T-helper 1 cell treated with Interleukin-12 subunit alpha and Interleukin-12 subunit beta and Interleukin-4 antibody, amounts not matched to agents 30 μg/mL and 1 μg/mL, for 36 hours (primary cell): Measurements from ENCODE around the gene MED10.

ENCODE experiments used
- H3K27ac Mint-ChIP-seq: one replicate; pipeline ENCODE4 v1.8.0; 2021; ENCODE audit warnings: mild to moderate bottlenecking, mixed read lengths
- H3K27me3 Mint-ChIP-seq: one replicate; pipeline ENCODE4 v1.8.0; 2021; ENCODE audit warnings: low read depth, mixed read lengths
- H3K36me3 Mint-ChIP-seq: one replicate; pipeline ENCODE4 v1.8.0; 2021; ENCODE audit warnings: low read depth, mixed read lengths
- H3K4me1 Mint-ChIP-seq: one replicate; pipeline ENCODE4 v1.8.0; 2021; ENCODE audit warnings: low read depth, mixed read lengths
- H3K4me3 Mint-ChIP-seq: one replicate; pipeline ENCODE4 v1.8.0; 2021; ENCODE audit warnings: mild to moderate bottlenecking, moderate library complexity, mixed read lengths
- H3K9me3 Mint-ChIP-seq: one replicate; pipeline ENCODE4 v1.8.0; 2021; ENCODE audit warnings: mixed read lengths

Gene MED10

DNA sequence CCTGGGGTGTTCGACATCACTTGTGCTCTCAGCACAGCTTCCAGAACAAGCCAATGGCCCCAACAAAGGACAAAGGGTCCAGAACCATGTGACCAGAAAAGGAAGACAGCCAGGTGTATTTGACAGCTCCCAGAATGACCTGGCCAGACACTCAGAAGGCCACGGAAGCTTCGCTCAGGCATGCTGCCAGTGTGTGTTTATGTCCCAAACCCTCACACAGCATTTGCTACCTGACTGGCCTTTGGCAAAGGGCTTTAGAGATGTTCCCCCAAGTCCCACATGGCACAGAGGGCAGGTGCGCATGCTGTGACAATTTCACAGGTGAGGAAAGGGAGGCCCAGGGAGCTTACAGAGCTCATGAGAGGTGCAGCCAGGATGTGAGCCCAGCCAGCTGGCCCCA lies 39.5 kb downstream of the MED10 start:
- Mint-ChIP-seq H3K4me3 (no peak overlapping the region), H3K4me1 (no peaks in the 10 kb centered on the region), H3K27ac (no peak overlapping the region), H3K9me3 (no peaks in the 10 kb centered on the region), H3K27me3 (no peaks in the 10 kb centered on the region), H3K36me3 (no peaks in the 10 kb centered on the region)

DNA sequence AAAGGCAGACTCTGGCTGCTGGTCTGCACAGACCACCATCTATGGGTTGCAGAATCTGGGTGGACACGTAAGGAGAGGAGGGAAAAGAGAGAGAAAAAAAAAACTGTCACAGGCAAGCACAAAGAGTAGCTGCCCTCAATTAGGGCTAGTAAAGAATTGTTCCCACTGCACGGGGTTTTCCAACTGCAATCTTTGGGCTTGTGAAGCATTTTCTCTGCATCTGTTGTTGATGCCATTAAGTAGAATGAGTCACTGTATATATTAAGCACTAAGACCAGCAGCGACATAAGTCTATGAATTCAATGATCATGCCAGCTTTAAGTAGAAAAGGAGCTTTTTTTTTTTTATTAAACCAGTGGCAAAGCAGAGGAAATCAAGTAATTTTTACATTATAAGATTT lies 40.2 kb downstream of the MED10 start:
- no peaks in the 10 kb centered on the region for H3K36me3 Mint-ChIP-seq
- H3K4me1 Mint-ChIP-seq, result no peaks in the 10 kb centered on the region
- H3K4me3 Mint-ChIP-seq, result no peak overlapping the region
- no peak overlapping the region for H3K27ac Mint-ChIP-seq
- no peaks in the 10 kb centered on the region for H3K27me3 Mint-ChIP-seq
- H3K9me3 Mint-ChIP-seq, result no peaks in the 10 kb centered on the region

DNA sequence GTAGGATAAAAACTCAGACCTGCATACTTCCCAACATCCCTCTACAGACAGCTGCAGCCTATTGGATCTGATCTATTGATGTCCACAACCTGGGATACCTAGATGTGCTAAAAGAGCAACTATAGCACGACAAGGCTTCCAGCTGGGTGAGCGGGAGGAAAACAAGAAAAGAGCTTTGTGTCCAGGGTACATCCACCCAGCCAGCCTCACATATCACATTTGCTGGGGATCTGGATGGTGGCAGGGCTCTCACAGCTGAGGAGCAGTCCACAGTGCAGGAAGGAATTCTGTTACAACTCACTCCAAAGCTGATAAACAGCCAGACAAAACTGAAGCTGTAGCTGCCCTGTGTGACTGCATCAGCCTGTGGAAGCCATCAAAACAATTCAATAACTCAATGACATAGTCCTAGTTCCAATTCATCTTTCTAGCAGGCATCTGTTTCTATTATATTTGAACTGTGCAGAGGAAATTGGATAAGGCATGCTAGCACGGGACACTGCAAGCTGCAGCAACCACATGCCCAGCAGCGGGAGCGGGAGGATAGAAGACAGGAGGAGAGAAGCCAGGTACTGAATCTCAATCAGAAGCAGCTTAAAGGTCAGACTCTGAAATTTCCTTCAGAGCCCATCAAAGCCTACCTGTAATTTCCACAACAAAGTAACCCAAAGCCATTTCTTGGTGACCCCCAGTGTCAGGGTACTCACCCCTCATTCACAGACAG lies 45.0 kb downstream of the MED10 start:
- no peak overlapping the region for H3K4me3 Mint-ChIP-seq
- H3K27me3 Mint-ChIP-seq, result no peaks in the 10 kb centered on the region
- H3K36me3 Mint-ChIP-seq, result no peaks in the 10 kb centered on the region
- H3K4me1 Mint-ChIP-seq, result no peaks in the 10 kb centered on the region
- no peak overlapping the region for H3K27ac Mint-ChIP-seq
- peaks cover 14% of the 10 kb centered on the region for H3K9me3 Mint-ChIP-seq

DNA sequence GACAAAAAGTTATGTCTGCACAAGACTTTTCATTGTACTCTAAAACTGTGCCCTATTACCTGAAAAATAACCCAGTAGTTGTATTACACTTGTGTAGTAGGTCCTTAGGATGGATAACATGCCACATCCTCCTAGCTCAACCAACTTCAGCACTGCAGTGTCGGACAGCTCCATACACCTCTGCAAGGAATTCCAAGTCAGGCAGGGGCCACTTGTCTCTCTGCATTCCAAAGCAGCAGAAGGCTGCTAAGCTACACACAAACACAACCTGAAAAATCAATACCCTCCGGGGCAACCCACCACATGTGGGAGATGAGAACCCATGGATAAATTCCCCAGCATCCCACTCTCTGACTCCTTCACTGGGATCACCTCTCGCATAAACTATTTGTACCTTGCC lies 50.2 kb downstream of the MED10 start:
- H3K27ac Mint-ChIP-seq, result no peak overlapping the region
- H3K27me3 Mint-ChIP-seq, result no peaks in the 10 kb centered on the region
- peaks cover 14% of the 10 kb centered on the region for H3K9me3 Mint-ChIP-seq
- H3K4me1 Mint-ChIP-seq, result no peaks in the 10 kb centered on the region
- H3K36me3 Mint-ChIP-seq, result no peaks in the 10 kb centered on the region
- no peak overlapping the region for H3K4me3 Mint-ChIP-seq

DNA sequence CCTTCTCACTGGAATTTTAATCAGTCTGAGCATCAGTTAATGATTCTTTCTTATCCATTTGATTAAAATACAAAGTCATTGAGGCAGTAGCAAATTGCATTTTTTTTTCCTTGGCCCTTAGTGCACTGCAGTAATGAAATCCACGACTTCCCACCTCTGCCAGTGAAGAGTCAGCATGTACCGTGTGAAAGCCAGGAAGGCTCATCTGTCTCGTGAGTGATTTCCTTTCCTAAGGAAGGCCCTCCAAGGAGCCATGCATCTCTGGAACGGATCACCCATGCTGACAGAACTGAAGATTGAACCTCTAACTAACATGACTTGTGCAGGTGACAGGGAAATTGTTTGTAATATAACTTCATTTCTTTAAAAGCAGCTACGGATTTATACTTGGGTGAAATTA lies 51.6 kb downstream of the MED10 start:
- Mint-ChIP-seq H3K4me3 (no peak overlapping the region), H3K27me3 (no peaks in the 10 kb centered on the region), H3K9me3 (peaks cover 14% of the 10 kb centered on the region), H3K36me3 (no peaks in the 10 kb centered on the region), H3K27ac (no peak overlapping the region), H3K4me1 (no peaks in the 10 kb centered on the region)

DNA sequence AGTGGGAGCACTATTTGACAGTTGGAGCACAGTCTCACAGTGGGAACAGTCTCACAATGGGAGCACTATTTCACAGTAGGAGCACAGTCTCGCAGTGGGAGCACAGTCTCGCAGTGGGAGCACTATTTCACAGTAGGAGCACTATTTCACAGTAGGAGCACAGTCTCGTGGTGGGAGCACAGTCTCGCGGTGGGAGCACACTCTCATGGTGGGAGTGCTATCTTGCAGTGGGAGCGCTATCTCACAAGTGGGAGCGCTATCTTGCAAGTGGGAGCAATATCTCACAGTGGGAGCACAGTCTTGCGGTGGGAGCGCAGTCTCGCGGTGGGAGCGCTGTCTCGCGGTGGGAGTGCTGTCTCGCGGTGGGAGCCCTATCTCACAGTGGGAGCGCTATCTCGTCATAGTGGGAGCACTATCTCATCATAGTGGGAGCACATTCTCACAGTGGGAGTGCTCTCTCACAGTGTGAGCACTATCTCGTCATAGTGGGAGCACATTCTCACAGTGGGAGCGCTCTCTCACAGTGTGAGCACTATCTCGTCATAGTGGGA lies 56.1 kb downstream of the MED10 start:
- Mint-ChIP-seq H3K4me1 (no peaks in the 10 kb centered on the region), H3K36me3 (no peaks in the 10 kb centered on the region), H3K4me3 (no peak overlapping the region), H3K9me3 (no peaks in the 10 kb centered on the region), H3K27me3 (no peaks in the 10 kb centered on the region), H3K27ac (no peak overlapping the region)
